ENCODE data around the gene RPS6KA4.
"Not testable (repeated sequence)": the region's sequence is repeated elsewhere in the genome, so short reads cannot be mapped to it uniquely, and the experiment has no call there.

Gene RPS6KA4

GRCh38 chr11:64415996-64416728 is 57.2 kb downstream of the RPS6KA4 start:
- TF ChIP-seq TAF1 (IDR thresholded peaks at IDR 0.05; ENCODE audit: borderline replicate concordance, low read depth, low read length) (no peak), POLR2A (IDR thresholded peaks at IDR 0.05; ENCODE audit: low read depth, low read length) (no peak)
- FAIRE-seq (no peak), DNase-seq (ENCODE audit: insufficient read length) (no peak)

GRCh38 chr11:64418233-64418632 is 59.3 kb downstream of the RPS6KA4 start:
- FAIRE-seq; DNase-seq (ENCODE audit: insufficient read length): not testable (repeated sequence)

DNA sequence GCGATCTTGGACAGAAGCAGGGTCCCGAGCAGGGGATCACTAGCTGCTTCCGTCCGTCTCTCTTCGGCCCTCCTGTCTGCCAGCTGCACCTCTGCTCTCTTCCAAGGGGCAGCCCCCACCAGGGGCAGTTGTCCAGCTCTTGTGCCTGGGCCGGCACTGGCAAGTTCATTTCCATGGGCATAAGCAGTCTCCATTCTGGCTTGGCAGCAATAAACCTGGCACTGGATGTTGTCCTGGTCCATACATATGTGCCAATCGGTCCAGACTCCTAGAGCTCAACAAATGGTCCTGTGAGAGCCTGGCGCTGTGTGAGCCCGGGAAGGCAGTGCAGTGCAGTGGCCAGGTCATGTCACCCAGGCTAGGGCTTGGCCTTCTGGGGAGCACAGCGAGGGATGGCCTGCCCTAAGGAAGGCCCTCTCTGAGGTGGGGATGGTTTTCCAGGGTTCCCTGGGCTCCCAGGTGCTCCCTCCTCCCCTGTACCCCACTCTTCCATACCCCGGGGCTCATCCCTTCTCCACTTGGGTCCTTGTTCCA is 60.4 kb downstream of the RPS6KA4 start:
- FAIRE-seq, result no peak
- DNase-seq (ENCODE audit: insufficient read length), result no peak
- TF ChIP-seq POLR2A (IDR thresholded peaks at IDR 0.05; ENCODE audit: low read depth, low read length), result no peak
- no peak for TF ChIP-seq POLR2AphosphoS5 (IDR thresholded peaks at IDR 0.05; ENCODE audit: low read depth, low read length)
- no peak for TF ChIP-seq TAF1 (IDR thresholded peaks at IDR 0.05; ENCODE audit: borderline replicate concordance, low read depth, low read length)

GRCh38 chr11:64419818-64420485 is 61.0 kb downstream of the RPS6KA4 start:
- DNase-seq (ENCODE audit: insufficient read length), result no peak
- FAIRE-seq, result no peak
- TF ChIP-seq POLR2AphosphoS5 (IDR thresholded peaks at IDR 0.05; ENCODE audit: low read depth, low read length) (no peak), TAF1 (IDR thresholded peaks at IDR 0.05; ENCODE audit: borderline replicate concordance, low read depth, low read length) (no peak)
